ENCODE results near the gene LMX1A.

LMX1A gene

GRCh38 chr1:165207853-165208515 lies 148.5 kb downstream of the LMX1A start:
- DNase-seq: no peak

- DNase-seq: no peak
Observed at GRCh38 chr1:165205145-165205544, 151.4 kb downstream of the LMX1A start.

GRCh38 chr1:165204548-165204947 lies 152.0 kb downstream of the LMX1A start:
- no peak for DNase-seq

DNA sequence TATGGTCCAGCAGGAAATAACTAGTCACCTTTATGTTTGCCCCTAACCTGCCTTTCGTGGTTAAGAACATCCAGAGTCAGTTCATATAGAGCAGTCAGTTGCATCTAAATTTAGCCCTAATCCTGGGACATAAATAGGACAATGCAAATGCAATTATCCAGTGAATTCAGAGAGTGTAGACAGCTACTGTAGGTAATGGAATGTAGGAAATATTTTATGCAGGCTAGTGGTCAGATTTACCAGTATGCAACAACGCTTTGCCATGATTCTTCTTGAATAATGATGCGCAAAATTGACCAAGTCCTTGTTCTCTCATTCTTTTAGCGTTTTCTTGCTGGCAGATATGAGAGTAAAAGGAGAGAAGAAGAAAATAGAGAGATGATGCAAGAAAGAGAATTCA lies 165.4 kb downstream of the LMX1A start:
- no peak for DNase-seq

GRCh38 chr1:165189913-165190312 lies 166.6 kb downstream of the LMX1A start:
- DNase-seq: no peak

DNA sequence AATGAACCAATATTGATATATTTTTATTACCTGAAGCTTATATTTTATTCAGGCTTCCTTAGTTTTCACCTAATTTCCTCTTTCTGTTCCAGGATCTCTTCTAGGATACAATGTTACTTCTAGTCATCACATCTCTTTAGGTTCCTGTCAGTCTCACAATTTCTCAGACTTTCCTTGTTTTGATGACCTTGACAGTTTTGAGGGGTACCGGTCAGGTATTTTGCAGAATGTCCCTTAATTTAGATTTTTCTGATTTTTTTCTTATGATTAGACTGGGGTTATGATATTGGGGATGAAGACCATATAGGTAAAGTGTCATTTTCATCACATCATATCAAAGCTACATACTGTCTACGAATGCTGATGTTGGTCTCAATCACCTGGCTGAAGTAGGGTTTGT lies 167.5 kb downstream of the LMX1A start:
- no peak for DNase-seq

- DNase-seq: no peak
Observed at GRCh38 chr1:165187031-165188009, 169.2 kb downstream of the LMX1A start.

GRCh38 chr1:165185161-165185889 lies 171.2 kb downstream of the LMX1A start:
- no peak for DNase-seq

DNA sequence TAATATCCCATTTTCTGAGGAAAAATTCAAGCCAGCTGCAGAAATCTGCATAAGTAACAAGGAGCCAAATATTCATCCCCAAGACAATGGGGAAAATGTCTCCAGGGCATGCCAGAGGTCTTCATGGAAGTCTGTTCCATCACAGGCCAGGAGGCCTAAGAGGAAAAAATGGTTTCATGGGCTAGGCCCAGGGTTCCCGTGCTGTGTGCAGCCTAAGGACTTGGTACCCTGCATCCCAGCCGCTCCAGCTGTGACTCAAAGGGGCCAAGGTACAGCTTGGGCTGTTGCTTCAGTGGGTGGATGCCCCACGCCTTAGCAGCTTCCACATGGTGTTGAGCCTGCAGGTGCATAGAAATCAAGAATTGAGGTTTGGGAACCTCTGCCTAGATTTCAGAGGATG lies 173.5 kb downstream of the LMX1A start:
- DNase-seq: no peak

- DNase-seq: no peak
Observed at GRCh38 chr1:165179306-165179705, 177.2 kb downstream of the LMX1A start.

DNA sequence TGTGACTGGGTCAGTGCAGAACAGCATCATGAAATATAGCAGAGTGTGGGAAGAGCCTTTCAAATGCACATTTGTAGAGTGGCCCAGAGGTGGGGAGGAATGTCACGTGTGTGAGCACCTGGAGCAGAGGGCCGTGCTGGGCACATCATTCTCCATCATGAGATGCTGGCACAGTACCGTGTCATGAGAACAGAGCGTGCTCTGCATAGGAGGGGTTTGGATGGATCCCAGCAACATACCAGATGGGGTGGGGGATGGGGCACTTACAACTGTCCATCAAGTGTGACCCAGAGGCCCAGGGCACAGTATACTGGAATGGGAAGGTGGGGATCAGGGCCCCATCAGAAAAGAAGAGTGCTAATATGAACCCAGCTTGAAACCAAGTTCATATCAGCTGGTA lies 182.0 kb downstream of the LMX1A start:
- no peak for DNase-seq

DNA sequence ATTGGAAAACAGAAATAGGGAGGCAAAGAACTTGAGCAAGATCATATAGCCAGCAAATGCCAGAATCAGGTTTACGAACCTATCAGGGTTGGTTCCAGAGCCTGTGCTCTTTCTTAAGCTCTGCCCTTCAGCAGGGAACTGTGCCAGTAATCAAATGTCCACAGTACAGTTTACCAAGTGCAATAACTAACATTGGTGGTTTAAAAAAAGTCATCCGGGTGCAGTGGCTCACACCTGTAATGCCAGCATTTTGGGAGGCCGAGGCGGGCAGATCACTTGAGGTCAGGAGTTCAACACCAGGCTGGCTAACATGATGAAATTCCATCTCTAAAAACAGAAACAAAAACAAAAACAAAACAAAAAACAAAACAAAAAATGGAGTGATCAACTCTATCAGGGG lies 182.7 kb downstream of the LMX1A start:
- no peak for DNase-seq

GRCh38 chr1:165173409-165173808 lies 183.1 kb downstream of the LMX1A start:
- DNase-seq: no peak

DNA sequence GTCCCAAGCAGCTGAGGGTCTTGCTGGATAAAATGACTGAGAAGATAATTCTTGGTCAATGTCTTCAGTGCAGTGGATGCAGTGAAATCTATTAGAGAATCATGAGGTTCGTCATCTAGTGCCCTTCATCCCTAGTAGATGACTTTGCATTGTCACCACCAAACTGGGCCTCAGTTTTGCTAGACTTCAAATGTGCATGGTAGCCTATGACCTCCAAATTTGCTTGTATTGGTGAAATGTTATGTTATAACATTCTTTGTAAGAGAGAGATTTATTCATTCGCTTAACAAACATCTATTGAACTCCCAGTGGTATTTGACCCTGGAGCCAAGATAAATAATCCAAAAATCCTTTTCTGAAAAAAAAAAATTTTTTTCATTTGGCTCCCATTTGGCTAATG lies 183.8 kb downstream of the LMX1A start:
- no peak for DNase-seq

DNA sequence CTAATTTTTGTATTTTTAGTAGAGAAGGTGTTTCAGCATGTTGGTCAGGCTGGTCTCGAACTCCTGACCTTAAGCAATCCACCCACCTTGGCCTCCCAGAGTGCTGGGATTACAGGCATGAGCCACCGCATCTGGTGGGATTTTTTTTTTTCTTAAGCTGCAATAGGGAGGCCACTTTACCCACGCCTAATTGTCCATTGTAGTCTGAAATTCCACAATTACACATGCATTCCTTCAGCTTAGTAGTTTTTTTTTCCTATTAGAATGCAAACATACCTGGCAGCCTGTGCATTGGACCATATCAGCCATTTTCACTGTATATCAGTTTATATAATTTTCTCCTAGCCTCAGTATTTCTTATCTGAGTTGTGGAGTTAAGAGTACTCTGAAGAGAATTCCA lies 186.8 kb downstream of the LMX1A start:
- DNase-seq: no peak

GRCh38 chr1:165169028-165169427 lies 187.5 kb downstream of the LMX1A start:
- DNase-seq: no peak

DNA sequence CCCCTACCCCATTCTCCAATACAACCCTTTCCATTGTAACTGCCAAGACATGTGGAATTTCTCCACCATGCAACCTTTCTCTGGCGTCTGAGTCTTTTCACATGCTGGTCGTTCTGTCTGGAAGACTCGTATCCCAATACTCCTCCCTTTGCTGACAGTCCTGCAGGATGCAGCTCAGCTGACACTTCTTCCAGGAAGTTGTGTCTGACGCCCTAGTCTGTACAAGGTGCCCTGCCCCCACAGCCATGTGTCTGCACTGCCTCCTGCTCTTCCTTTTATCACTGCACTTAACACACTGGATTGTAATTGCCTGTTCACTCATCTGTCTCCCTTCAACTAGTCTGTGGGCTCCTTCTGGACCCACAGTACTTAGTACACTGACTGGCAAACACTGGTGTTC lies 188.0 kb downstream of the LMX1A start:
- DNase-seq: no peak

- DNase-seq: no peak
Observed at GRCh38 chr1:165162671-165163241, 193.8 kb downstream of the LMX1A start.

- no peak for DNase-seq
Observed at GRCh38 chr1:165161130-165161529, 195.4 kb downstream of the LMX1A start.

DNA sequence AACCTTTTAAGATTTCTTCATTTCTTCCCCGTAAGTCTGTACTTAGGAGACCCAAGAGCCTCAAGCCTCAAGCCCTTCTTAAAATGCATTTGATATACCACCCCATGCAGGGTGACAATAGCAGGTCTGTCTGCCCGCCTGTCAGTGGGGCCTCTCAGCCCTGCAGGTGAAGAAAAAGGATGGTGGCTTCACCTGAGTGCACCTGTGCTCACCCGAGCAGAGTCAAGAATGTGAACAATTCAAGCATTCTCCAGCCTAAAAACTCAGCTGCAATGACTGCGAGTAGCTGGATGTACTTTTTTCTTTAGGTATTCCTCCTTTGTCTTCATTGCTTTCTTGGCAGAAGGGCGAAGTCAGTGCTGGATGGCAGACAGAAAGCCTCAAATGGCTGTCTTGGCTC lies 203.3 kb downstream of the LMX1A start:
- no peak for DNase-seq

DNA sequence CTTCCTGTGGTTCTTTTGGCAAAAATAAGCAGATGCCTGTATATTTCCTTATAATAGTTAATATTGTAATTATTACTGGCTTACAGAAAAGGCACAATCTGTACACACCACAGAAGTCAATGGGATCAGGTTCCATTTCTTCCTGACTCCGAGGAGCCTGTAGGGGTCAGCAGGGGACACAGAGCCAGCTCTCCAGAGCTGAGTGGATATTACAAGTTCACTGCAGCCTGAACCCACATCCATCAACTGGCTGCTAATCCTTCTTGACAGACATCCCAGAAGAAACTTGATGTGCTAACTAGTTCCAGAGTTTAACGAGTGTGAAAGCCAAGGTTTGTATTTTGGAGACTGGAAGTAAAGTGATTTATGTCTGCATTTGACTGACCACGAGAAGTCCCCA lies 203.8 kb downstream of the LMX1A start:
- no peak for DNase-seq

GRCh38 chr1:165152109-165152508 lies 204.4 kb downstream of the LMX1A start:
- no peak for DNase-seq

Data from activated CD4-positive, alpha-beta T cell treated with anti-CD3 and anti-CD28 coated beads, Interleukin-2, amount 50 U/mL, for 48 hours (primary cell).